Muscle of leg (tissue), 11 donors: ENCODE measurements around the gene BIN1. TPM values are rescaled to one million over a fixed set of nuclear protein-coding genes. Genes with fewer than 3 reads are reported as not detected.

Source experiments
- DNase-seq: peaks from one replicate; pipeline ENCODE4 v3.0.0; 2013
- H3K27ac ChIP-seq: one replicate; pipeline ENCODE4 v1.5.1; 2013; ENCODE audit warnings: mild to moderate bottlenecking, low read length, control low read depth
- H3K27me3 ChIP-seq: one replicate; pipeline ENCODE4 v1.6.1; 2013; ENCODE audit warnings: low read length; ENCODE audit not compliant: control insufficient read depth, insufficient read depth
- H3K36me3 ChIP-seq: one replicate; pipeline ENCODE4 v1.6.1; 2013; ENCODE audit warnings: low read length; ENCODE audit not compliant: control insufficient read depth, insufficient read depth
- H3K4me1 ChIP-seq: one replicate; pipeline ENCODE4 v1.6.1; 2013; ENCODE audit warnings: low read length; ENCODE audit not compliant: control insufficient read depth, insufficient read depth
- H3K4me3 ChIP-seq: one replicate; pipeline ENCODE4 v1.5.1; 2013; ENCODE audit warnings: low read length, control low read depth
- H3K9me3 ChIP-seq: replicated peaks from 2 replicates; pipeline ENCODE4 v1.6.1; 2013; ENCODE audit warnings: low read depth, low read length; ENCODE audit not compliant: control insufficient read depth
- WGBS: methylation state at CpG from one replicate; pipeline ENCODE4 v1.1.5; 2013; ENCODE audit warnings: missing lambda C conversion rate; ENCODE audit not compliant: insufficient coverage; 5-methylcytosine and 5-hydroxymethylcytosine counted together
- polyA plus RNA-seq, 8 donors: library from polyadenylated mRNA; unstranded; fragments of 120-200 nt; gene quantifications; one replicate each; pipeline versions ENCODE4 v1.2.1 to v1.2.3, GENCODE V29; 2013; ENCODE audit warnings: inconsistent platforms in 1 of 8, low replicate concordance in 1 of 8; ENCODE audit not compliant: insufficient read length in 8 of 8, insufficient read depth in 1 of 8
- total RNA-seq: library from RNA; stranded (reverse); fragments of 120-200 nt; gene quantifications from one replicate; pipeline ENCODE4 v1.2.4, GENCODE V29; 2013

Gene BIN1
- total and polyA plus RNA-seq, 9 donors, result 556 to 946 (median 831) TPM

DNA sequence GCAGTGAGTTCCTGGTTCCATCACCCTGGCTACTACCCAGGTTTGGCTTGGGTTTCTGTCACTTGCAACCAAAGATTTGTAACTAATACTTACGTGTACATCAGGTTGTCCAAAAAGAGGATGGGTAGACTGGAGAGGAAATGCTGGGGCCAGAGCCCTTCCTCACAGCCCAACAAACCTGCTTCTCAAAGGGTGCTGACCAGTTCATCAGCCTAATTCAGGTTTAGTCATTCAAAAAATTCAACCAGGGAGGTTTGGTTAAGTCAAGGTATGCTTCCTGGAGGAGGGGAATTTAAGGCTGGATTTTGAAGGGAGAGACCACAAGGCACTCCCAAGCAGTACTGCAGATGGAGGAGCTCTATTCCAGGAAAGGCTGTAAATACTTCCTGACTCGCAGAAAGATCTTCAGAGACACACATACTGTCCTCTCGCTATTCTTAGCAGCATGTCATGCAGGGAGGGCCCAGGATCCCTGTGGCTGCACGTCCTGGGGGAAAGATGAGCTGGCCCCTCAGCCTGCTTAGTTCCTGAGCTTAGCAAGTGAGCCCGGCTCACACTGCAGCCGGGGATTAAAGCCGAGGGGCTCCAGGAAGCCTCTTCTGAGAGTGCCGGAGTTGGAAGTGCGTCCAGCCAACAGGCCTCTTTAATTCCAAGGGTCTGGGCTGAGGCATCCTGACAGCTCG is 40.0 kb upstream of the BIN1 start:
- peaks cover 41% of the 10 kb centered on the region for H3K4me1 ChIP-seq
- H3K27ac ChIP-seq, result peak overlapping the region; percentile 86
- no peak overlapping the region for H3K4me3 ChIP-seq
- H3K36me3 ChIP-seq, result no peaks in the 10 kb centered on the region
- peaks cover 9% of the 10 kb centered on the region for H3K9me3 ChIP-seq
- H3K27me3 ChIP-seq, result no peaks in the 10 kb centered on the region
- DNase-seq, result peak; percentile 89
- 9% methylated on average over 9 of the region's 10 CpGs for WGBS

DNA sequence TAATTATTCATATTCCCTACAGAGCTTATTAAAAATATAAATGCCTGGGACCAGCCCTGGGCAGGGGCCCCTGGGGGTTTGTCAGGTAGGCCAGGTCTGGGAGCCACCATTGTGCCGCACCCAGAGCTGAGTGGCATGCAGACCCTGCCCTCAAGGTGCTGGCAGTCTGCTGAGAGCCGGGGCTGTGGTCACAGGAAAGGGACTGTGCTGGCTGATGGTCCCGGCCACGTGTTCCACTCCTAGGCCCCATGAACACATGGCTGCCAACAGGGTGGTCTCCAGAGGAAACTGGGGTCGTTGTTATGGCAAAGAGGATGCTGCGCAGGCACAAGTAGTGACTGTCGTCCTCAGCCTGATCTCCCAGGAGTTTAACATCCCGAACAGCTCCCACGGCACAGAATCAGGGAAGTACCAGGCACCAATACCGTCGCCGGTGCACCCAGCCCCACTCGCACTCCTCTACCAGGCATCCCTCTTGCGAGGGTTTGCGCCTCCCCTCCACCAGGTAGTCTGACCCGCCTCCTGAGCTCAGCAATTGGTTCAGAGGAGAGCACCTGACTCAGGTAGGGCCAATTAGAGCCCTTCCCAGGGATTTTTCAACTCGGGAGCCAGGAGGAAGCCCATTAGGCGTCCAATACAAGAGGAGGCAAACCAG is 39.2 kb upstream of the BIN1 start:
- Histone ChIP-seq H3K4me1 (peaks cover 41% of the 10 kb centered on the region), H3K9me3 (peaks cover 6% of the 10 kb centered on the region), H3K36me3 (no peaks in the 10 kb centered on the region), H3K27ac (peak overlapping the region; percentile 86), H3K27me3 (no peaks in the 10 kb centered on the region), H3K4me3 (no peak overlapping the region)
- WGBS, result 70% methylated on average over 15 of the region's 18 CpGs
- no peak for DNase-seq

DNA sequence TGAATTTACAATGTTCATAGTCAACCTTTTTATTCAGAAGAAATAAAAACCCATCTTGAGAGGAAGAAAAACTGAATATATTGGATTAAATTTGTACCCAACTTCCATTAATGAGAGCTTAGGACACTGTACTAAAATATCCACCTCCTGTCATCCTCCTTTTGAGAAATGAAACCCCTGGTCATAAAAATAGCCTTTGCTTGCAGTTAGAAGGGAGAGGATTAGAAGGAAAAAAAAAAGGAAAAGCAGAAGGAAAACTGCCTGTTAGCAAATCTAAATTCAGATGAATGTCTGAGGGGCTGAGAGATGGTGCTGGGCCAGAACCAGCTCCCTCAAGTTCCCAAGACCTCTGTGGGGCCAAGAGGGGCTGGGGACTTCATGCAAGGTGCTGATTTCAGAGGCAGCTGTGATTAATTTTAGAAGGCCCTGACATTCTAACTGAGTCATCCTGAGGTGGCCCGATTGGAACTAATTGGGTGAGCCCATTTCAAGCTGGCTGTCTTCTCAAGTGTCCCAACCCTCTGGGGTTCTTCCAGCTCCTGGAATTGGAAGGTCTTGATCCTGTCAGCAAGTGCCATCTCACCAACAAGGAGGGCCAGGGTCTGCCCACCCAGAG is 38.4 kb upstream of the BIN1 start:
- DNase-seq, result peak; percentile 76
- Histone ChIP-seq H3K4me1 (peaks cover 47% of the 10 kb centered on the region), H3K27me3 (no peaks in the 10 kb centered on the region), H3K36me3 (no peaks in the 10 kb centered on the region), H3K4me3 (no peak overlapping the region), H3K9me3 (no peaks in the 10 kb centered on the region), H3K27ac (peak overlapping the region; percentile 86)
- WGBS, result 23% methylated on average over 1 of the region's 1 CpG

DNA sequence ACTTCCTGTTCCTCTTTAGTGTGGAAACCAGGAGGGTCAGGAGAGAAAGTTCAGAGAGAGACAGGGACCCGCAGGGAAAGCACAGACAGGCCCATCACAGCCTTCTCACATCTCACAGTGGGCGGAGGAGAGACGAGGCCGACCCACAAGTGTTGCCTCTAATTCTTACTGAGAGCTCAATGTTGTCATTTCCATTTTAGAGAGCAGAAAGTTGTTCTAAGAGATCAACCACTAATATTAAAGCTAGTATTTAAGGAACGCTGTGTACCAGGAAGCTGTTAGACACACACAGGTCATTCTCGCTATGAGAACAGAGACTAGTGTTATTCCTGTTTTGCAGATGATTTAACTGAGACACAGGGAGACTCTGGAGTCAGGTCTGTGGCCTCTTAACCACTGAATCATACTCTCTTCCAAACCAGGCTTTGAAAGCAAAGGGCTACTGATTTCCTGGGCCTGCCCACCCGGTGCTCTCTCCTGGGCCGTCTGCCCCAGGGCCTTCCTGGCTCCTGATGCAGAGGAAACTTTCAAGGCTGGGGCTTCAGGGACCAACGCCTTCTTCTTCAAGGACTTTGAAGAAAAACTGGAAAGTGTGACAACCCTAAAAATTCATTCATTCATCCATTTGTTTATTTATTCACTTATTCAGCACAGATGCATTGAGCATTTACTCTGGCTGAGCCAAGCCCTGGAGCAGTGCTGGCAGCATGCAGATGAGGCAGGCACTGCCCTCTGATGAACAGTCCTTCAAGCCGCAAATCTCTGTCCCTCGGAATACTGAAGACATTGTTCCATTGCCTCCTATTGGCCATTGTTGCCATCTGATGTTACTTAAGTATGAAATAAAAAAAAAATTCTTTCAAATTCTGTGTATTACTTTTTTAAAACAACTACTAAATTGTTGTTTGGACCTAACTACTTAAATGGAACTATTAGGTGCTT is 37.2 kb upstream of the BIN1 start:
- Histone ChIP-seq H3K36me3 (no peaks in the 10 kb centered on the region), H3K27me3 (no peaks in the 10 kb centered on the region), H3K4me3 (no peak overlapping the region), H3K4me1 (peaks cover 47% of the 10 kb centered on the region), H3K9me3 (no peaks in the 10 kb centered on the region), H3K27ac (peak overlapping the region; percentile 86)
- 31% methylated on average over 2 of the region's 11 CpGs for WGBS
- no peak for DNase-seq

DNA sequence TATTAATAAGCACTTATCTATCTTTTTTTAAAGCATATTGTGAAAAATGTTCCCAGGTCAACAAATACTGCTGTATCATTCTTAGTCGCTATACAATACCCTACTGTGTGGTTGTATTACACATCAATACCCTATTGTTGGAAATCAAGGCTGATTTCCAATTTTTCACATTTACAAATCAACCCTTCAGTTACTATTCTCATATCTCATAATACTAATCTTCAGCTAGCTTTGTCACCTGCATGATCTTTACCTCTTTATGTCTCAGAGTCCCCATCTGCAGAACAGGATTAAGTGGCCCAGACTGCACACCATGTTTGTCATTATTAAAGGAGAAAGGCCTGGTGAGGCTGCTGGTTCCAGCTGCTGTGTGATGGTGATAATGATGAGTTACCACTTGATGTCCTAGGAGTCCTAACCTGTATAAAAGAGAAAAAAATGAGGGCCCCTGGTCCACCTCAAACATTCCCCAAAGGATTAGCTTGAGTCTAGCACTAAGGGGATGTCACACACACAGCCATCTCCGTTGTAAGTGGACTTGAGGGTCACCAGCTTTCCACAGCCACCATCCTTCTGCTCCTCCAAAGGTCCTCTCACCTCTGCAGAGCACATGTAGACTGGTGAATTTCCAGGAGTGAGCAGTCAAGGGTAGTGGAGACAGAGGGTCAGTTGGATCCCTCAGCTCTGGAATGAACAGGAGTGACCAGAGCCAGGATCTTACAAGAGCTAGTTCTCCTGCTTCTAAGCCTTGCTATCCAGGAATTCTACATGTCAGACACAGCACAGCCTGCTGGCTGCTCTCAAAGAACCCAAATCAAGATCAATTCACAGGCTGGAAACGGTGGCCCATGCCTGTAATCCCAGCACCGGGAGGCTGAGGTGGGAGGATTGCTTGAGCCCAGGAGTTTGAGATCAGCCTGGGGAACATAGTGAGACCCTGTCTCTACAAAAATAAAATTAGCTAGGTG is 36.0 kb upstream of the BIN1 start:
- Histone ChIP-seq H3K9me3 (no peaks in the 10 kb centered on the region), H3K4me1 (peaks cover 47% of the 10 kb centered on the region), H3K27me3 (no peaks in the 10 kb centered on the region), H3K4me3 (no peak overlapping the region), H3K36me3 (no peaks in the 10 kb centered on the region), H3K27ac (peak overlapping the region; percentile 86)
- whole genome bisulfite sequencing, result 83% methylated on average over 1 of the region's 4 CpGs
- no peak for DNase-seq

DNA sequence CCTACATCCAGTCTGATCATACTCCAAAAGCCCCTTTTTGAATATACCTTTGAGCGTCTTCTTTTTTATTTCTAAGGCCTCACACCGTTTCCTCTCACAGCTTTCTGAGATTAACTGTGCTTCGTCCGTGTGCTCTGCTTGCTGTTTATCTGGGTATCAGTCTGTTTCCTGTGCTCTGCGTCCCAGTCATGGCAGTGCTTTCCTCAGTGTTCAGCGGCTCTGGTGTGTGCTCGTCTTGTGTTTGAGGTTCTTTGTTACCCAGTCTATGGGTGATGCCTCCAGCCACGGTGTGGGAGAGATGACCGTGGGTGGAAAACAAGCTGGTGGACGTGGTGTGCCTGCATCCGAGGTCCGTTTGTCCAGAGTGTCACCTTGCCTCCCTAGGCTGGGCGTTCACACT is 33.6 kb upstream of the BIN1 start:
- Histone ChIP-seq H3K9me3 (no peaks in the 10 kb centered on the region), H3K27me3 (no peaks in the 10 kb centered on the region), H3K36me3 (no peaks in the 10 kb centered on the region), H3K4me1 (peaks cover 49% of the 10 kb centered on the region), H3K4me3 (no peak overlapping the region), H3K27ac (no peak overlapping the region)
- no peak for DNase-seq
- WGBS, result 60% methylated on average over 12 of the region's 13 CpGs

DNA sequence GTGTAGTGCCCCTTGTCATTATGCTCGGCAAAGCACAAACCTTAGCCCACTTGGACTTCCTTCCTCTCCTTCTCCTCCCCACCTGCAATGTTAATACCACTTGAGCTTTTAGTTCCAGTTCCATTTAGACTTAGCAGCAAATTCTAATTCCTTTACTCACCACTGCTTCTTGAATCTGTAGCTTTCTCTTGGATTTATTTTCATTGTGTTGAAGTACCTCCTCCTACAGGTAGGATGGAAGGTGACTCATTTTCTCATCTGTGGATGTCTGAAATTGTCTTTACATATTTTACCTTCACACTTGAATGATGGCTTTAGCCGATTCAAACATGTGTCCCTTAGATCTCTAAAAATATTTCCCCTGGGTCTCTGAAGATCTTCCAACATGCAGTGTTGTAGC is 32.8 kb upstream of the BIN1 start:
- H3K9me3 ChIP-seq, result no peaks in the 10 kb centered on the region
- H3K27ac ChIP-seq, result no peak overlapping the region
- peaks cover 54% of the 10 kb centered on the region for H3K4me1 ChIP-seq
- 50% methylated on average over 1 of the region's 2 CpGs for WGBS
- H3K27me3 ChIP-seq, result no peaks in the 10 kb centered on the region
- H3K36me3 ChIP-seq, result no peaks in the 10 kb centered on the region
- no peak for DNase-seq
- H3K4me3 ChIP-seq, result no peak overlapping the region

DNA sequence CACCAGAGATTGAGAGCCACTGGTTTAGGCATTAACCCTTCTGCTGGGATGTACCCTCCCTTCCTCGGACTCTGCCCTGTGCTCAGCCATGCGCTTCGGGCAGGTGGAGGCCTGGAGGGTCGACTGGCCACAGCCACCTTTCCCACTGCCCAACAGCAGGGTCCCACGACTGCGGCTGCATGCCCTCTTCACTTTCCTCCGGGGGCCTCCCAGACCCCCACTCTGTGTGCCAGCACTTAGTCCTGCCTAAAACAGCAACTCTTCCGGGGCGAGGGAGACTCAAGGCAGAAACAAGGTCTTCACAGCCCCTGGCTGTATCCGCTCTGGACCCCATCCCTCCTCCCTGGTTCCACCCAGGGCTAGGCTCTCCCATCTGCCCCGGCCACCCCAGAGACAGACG is 31.3 kb upstream of the BIN1 start:
- H3K4me3 ChIP-seq, result no peak overlapping the region
- 81% methylated on average over 10 of the region's 12 CpGs for WGBS
- H3K9me3 ChIP-seq, result no peaks in the 10 kb centered on the region
- H3K27me3 ChIP-seq, result no peaks in the 10 kb centered on the region
- no peak for DNase-seq
- no peaks in the 10 kb centered on the region for H3K36me3 ChIP-seq
- peaks cover 45% of the 10 kb centered on the region for H3K4me1 ChIP-seq
- no peak overlapping the region for H3K27ac ChIP-seq

DNA sequence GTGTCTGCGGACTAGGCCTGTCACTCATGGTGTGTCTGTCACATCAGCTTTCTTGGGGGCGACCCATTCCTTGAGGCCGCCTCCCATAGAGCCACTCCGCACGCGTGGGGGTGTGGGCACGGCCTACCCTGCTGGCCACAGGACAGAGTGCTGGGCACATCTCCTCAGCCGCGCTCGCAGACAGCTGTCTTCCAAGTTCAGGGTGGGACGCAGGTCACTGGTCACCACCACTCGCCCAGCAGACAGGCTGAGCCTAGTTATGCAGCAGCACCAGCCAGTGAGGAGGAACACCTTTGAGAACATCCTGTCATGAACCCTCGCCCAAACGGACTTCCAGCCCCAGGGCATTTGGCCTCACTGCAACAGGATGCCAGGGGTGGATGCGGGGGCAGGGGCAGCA is 30.8 kb upstream of the BIN1 start:
- H3K36me3 ChIP-seq, result no peaks in the 10 kb centered on the region
- H3K9me3 ChIP-seq, result no peaks in the 10 kb centered on the region
- WGBS, result 97% methylated on average over 12 of the region's 15 CpGs
- peaks cover 41% of the 10 kb centered on the region for H3K4me1 ChIP-seq
- no peak overlapping the region for H3K27ac ChIP-seq
- no peaks in the 10 kb centered on the region for H3K27me3 ChIP-seq
- no peak overlapping the region for H3K4me3 ChIP-seq
- DNase-seq, result no peak
